Measurements from ENCODE around the gene GLIS1.

Gene GLIS1

GRCh38 chr1:53543778-53544695 is 194.9 kb downstream of the GLIS1 start:
- Histone ChIP-seq H3K4me3 (ENCODE audit: low read depth in 1 of 2, low read length in 2 of 2) (no peak overlapping the region), H3K4me2 (ENCODE audit: insufficient read depth, low read length) (no peak overlapping the region), H3K27ac (ENCODE audit: low read length) (no peak overlapping the region), H2AFZ (ENCODE audit: low read depth, low read length) (no peak overlapping the region), H4K20me1 (ENCODE audit: insufficient read depth, low read length) (0 out of 2 replicates have a peak, but pooled peaks cover 9% of the 10 kb centered on the region), H3K9me3 (ENCODE audit: insufficient read depth, low read length, severe bottlenecking) (no peaks in the 10 kb centered on the region), H3K9ac (ENCODE audit: low read depth, low read length) (no peak overlapping the region), H3K27me3 (ENCODE audit: insufficient read depth, low read length, poor library complexity) (peaks cover 4% of the 10 kb centered on the region), H3K36me3 (ENCODE audit: insufficient read depth, low read length) (no peaks in the 10 kb centered on the region), H3K4me1 (ENCODE audit: insufficient read depth, low read length) (no peaks in the 10 kb centered on the region), H3K79me2 (ENCODE audit: insufficient read depth, low read length) (no peaks in the 10 kb centered on the region)
- no peak for ATAC-seq (ENCODE audit: insufficient read depth, low read depth)
- DNase-seq = no peak
- TF ChIP-seq CTCF (IDR thresholded peaks at IDR 0.05; ENCODE audit: borderline replicate concordance, extremely low read depth, low read length, poor library complexity, severe bottlenecking) (no peak), EZH2 (IDR thresholded peaks at IDR 0.05; ENCODE audit: borderline replicate concordance, low read depth, low read length, severe bottlenecking) (no peak)

GRCh38 chr1:53543130-53543777 is 195.7 kb downstream of the GLIS1 start:
- Histone ChIP-seq H3K4me2 (ENCODE audit: insufficient read depth, low read length) (no peak overlapping the region), H2AFZ (ENCODE audit: low read depth, low read length) (no peak overlapping the region), H3K4me1 (ENCODE audit: insufficient read depth, low read length) (no peaks in the 10 kb centered on the region), H3K9me3 (ENCODE audit: insufficient read depth, low read length, severe bottlenecking) (no peaks in the 10 kb centered on the region), H3K36me3 (ENCODE audit: insufficient read depth, low read length) (no peaks in the 10 kb centered on the region), H3K27me3 (ENCODE audit: insufficient read depth, low read length, poor library complexity) (peaks cover 5% of the 10 kb centered on the region), H3K9ac (ENCODE audit: low read depth, low read length) (no peak overlapping the region), H3K79me2 (ENCODE audit: insufficient read depth, low read length) (no peaks in the 10 kb centered on the region), H3K27ac (ENCODE audit: low read length) (no peak overlapping the region), H4K20me1 (ENCODE audit: insufficient read depth, low read length) (0 out of 2 replicates have a peak, but pooled peaks cover 9% of the 10 kb centered on the region), H3K4me3 (ENCODE audit: low read depth in 1 of 2, low read length in 2 of 2) (no peak overlapping the region)
- no peak for ATAC-seq (ENCODE audit: insufficient read depth, low read depth)
- DNase-seq = no peak
- no peak for TF ChIP-seq CTCF (IDR thresholded peaks at IDR 0.05; ENCODE audit: borderline replicate concordance, extremely low read depth, low read length, poor library complexity, severe bottlenecking)
- no peak for TF ChIP-seq EZH2 (IDR thresholded peaks at IDR 0.05; ENCODE audit: borderline replicate concordance, low read depth, low read length, severe bottlenecking)

- no peak for DNase-seq
- H3K4me1 ChIP-seq (ENCODE audit: insufficient read depth, low read length) = no peaks in the 10 kb centered on the region
- H3K36me3 ChIP-seq (ENCODE audit: insufficient read depth, low read length) = no peaks in the 10 kb centered on the region
- H4K20me1 ChIP-seq (ENCODE audit: insufficient read depth, low read length) = 0 out of 2 replicates have a peak, but pooled peaks cover 9% of the 10 kb centered on the region
- peaks cover 3% of the 10 kb centered on the region for H3K27me3 ChIP-seq (ENCODE audit: insufficient read depth, low read length, poor library complexity)
- no peak for ATAC-seq (ENCODE audit: insufficient read depth, low read depth)
- H3K79me2 ChIP-seq (ENCODE audit: insufficient read depth, low read length) = no peaks in the 10 kb centered on the region
- no peak overlapping the region for H2AFZ ChIP-seq (ENCODE audit: low read depth, low read length)
- TF ChIP-seq EZH2 (IDR thresholded peaks at IDR 0.05; ENCODE audit: borderline replicate concordance, low read depth, low read length, severe bottlenecking) (no peak), CTCF (IDR thresholded peaks at IDR 0.05; ENCODE audit: borderline replicate concordance, extremely low read depth, low read length, poor library complexity, severe bottlenecking) (no peak)
- no peaks in the 10 kb centered on the region for H3K9me3 ChIP-seq (ENCODE audit: insufficient read depth, low read length, severe bottlenecking)
- no peak overlapping the region for H3K4me3 ChIP-seq (ENCODE audit: low read depth in 1 of 2, low read length in 2 of 2)
- no peak overlapping the region for H3K4me2 ChIP-seq (ENCODE audit: insufficient read depth, low read length)
- no peak overlapping the region for H3K9ac ChIP-seq (ENCODE audit: low read depth, low read length)
- H3K27ac ChIP-seq (ENCODE audit: low read length) = no peak overlapping the region
Measured at GRCh38 chr1:53542551-53542950, 196.4 kb downstream of the GLIS1 start.

All from DND-41 (cell line).